ENCODE data around the gene TPPP3.
"Not testable (repeated sequence)": the region's sequence is repeated elsewhere in the genome, so short reads cannot be mapped to it uniquely, and the experiment has no call there.

The TPPP3 gene

GRCh38 chr16:67425580-67425979, 32.3 kb upstream of the TPPP3 start:
- no peak for DNase-seq

- DNase-seq = no peak
These were observed 31.8 kb upstream of the TPPP3 start for GRCh38 chr16:67425061-67425460.

DNA sequence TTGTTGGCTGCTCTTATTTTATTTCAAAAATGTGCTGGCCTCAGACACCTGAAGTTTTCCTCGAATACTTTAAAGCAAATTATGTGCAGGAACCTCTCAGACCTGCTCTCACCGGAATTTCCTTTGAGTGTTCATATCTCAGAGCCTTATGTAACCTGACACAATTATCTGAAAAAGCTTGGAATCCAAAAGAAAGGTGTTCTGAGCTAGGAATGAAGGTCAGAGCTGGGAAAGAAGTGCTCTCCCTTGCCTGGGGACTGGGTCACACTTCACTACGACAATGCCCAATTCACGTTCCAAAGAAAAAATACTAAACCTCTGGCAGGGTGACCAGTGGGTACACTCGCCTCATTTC, 30.9 kb upstream of the TPPP3 start:
- no peak for DNase-seq

DNA sequence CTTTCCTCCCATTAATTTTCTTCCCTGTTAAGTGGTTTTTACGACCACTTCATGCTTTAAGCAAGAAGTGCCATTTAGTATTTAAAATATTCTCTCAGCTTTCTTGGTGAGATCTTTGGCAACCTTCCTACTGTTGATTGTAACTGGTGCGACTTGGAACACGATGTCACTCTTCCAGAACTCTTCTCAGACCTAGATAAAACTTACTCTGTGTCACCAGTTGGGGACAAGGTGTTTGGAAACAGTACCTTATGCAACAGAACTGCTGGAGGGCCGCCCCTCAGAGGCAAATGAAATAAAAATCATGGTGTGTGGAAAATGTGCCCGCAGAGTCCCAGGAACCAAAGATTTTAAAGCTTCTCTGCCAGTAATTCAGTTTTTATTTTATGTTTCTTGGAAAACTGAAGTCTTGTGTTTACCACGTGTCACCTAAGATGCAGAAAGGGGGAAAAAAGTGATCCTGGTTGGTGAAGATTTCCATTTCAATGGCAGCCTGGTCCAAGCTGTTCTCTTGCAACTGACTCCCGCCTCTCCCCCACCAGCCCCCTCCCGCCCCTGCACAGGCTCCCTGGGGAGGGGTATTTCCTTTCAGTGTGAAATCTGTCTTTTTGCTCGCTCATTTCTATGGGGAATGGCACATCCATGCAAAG, 30.4 kb upstream of the TPPP3 start:
- no peak for DNase-seq

GRCh38 chr16:67423015-67423414, 29.7 kb upstream of the TPPP3 start:
- DNase-seq = no peak

GRCh38 chr16:67421030-67421429, 27.7 kb upstream of the TPPP3 start:
- no peak for DNase-seq

DNA sequence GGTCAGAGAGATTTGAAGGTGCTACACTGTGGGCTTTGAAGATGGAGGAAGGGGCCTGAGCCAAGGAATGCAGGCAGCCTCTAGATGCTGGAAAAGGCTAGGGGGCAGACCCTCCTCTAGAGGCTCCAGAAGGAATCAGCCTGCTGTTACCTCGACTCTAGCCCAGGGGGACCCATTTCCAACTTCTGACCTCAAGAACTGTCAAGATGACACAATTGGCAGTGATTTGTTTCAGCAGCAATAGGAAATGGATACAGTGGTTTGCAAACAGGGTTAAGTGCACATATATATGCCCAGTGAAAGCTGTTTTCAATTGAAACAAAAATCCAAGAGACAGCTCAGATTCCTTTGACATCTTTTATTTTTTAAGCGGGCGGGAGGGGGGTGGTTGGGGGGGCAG, 26.6 kb upstream of the TPPP3 start:
- DNase-seq = no peak

DNA sequence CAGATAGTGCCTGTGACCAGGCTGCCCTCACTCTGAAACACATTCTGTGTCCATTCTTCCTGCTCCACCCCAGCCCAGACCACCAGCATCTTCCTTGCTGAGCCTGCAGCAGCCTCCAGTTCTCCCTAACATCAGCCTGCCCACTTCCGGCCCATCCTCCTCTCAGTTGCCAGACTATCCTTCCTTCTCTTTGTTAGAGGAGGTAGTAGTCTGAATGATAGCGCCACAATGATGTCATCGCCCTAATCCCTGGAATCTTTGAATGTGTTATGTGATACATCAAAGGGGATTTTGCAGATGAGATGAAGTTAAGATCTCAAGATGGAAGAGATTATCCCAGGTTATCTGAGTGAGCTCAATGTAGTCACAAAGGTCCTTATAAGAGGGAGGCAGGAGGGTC, 26.2 kb upstream of the TPPP3 start:
- DNase-seq = no peak

DNA sequence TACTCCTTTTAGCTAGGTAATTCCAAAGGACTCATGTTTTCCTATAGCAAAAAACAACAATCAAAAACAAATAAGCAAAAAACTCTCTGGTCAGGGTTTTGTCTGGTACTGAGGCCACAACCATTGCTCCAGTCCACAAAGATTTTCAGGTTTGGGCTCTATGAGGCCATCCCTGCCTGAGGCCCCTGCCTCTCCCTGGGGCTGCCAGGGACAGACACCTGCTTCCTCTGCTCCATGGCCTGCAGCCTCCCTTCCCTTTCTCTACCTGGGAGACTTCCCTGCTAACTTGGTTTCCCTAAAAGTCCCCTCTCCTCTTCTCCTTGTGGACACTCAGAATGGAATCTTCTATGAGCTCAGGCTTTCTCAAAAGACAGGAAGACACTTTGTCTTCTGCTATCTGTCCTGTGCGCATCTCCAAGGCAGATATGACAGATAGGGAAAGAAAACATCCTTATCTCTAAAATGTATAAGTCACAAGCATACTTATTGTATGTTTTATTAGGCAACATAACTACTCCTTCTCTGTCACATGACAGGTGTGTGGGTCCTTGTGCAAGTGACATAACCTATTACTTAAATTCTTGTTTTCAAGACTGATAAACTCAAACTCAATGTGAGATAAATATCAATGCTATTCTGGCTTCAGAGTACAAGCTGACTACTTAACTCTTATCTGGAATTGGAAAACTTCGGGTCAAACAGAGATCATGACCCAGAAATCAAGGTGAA, 24.2 kb upstream of the TPPP3 start:
- no peak for DNase-seq

DNA sequence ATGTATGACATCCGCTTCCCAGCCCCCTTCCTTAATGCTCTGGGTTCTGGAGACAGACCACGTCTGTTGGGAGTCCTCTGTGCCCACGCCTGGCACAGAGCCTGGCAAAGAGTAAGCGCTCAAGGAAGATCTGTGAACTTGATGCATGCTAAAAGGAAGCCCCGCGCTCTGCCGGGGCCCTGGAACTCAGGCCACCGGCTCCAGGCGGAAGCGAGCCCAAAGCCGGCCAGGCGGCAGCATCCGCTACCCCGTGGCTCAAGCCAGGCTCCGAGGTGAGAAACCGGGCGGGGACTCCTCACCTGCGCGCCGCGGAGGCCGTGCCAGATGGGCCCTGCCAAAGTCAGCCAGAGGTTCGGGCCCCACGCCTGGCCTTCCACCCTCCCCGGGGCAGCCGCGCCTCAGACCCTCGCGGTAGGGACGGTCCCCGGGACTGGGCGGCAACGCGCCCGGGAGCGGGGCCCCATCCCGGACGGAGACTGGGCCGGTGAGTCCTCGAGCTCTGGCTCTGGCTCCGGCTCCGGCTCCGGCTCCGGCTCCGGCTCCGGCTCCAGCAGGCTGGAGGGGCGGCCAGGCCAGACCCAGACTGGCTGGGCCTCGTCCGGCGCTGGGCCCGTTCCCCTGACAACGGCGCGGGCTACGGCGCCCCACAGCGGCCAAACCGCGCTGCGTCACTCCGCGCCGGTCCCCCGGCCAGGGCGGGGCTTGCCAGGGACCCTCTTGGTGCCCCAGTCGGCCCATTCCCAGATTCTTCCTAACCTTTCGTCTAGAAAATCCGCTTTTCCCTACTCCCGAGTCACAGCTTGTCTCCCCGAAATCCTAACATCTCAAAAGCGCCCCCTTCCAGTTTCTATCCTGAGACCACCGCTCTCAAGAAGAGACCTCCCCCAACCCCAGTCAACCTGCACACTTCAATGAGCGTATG, 22.8 kb upstream of the TPPP3 start, which contains the start of gene ZDHHC1:
TSS of gene ZDHHC1 (minus strand) at position 606 of the 922 bp plus-strand sequence. CDS start 8,702 bp downstream, outside the sequence.
- no peak for DNase-seq

- DNase-seq = not testable (repeated sequence)
These were observed 22.1 kb upstream of the TPPP3 start for GRCh38 chr16:67415421-67415820.

DNA sequence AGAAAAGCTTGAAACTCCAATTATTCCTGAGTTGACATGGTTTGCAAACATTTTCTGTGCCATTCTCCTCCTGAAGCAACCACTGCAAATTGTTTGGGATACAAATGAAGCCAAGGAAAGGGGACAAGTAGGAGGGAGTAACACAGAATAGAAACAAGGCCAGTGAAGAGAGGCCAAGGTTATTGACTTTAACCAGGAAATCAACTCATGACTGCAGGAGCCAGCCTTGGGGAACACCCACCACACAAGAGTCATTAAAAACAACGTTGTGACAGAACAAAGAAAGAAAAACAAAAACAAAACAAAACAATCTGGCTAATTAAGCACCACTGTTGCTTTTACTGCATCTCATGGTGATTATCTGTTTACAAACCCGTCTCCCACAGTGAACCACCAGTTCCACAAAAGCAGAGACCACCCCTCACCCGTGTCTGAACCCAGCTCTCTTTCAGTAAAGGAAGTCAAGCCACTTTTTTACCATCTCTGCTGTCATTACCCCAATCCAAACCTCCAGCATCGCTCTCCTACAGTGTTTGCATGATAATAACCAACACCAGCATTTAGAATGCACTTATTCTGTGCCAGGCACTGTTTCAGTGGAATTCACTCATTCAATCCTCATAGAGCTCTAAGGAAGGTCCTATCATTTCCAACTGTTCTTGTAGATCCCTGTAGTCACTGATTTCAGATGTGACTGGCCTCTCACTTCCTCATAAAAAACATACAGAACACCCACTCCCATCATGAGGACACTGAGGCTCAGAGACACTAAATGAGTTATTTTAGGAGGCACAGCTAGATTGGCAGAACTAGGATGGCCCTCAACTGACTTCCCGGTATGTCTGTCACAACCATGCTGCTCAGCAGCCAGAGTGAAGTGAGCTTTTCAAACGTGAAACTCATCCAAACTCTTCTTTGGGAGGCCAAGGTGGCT, 20.9 kb upstream of the TPPP3 start:
- no peak for DNase-seq

DNA sequence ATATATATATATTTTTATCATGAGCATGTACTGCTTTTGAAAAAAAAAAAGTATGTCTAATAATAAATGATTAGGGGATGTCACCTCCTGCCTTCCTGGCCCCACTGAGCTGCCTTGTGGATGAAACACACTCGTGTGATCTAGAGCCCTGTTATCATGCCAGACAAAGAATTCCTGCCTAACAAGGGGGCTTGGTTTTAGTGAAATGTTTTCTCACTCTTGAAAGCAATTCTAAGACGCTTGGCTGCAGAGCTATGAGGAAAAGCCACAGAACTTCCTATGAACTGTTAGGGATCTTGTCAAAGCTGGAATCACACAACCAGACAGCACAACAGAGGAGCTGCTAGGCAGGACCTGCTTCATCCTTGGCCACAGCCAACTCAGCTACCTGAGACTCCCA, 19.0 kb upstream of the TPPP3 start:
- no peak for DNase-seq

DNA sequence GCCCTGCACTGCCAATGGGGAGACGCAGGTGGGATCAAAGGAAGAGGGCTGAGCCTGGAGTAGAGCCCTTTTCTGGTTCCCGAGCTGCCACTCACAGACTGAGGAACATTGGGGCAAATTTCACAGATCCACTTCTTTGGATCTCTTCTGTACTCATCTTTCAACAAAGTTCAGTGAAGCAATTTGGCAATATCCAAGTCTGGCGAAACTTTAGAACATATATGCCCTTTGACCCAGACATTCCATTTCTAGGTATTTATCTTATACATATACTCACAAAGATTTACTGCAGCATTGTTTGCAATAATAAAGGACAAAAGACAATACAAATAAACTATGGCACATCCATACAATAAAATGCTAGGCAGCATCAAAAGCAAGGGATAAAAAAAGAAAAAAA, 18.0 kb upstream of the TPPP3 start:
- DNase-seq = no peak

- no peak for DNase-seq
These were observed 16.3 kb upstream of the TPPP3 start for GRCh38 chr16:67409631-67410030.

GRCh38 chr16:67407788-67408452, 14.6 kb upstream of the TPPP3 start:
- DNase-seq = no peak

- DNase-seq = no peak
These were observed 14.0 kb upstream of the TPPP3 start for GRCh38 chr16:67407176-67407787.

DNA sequence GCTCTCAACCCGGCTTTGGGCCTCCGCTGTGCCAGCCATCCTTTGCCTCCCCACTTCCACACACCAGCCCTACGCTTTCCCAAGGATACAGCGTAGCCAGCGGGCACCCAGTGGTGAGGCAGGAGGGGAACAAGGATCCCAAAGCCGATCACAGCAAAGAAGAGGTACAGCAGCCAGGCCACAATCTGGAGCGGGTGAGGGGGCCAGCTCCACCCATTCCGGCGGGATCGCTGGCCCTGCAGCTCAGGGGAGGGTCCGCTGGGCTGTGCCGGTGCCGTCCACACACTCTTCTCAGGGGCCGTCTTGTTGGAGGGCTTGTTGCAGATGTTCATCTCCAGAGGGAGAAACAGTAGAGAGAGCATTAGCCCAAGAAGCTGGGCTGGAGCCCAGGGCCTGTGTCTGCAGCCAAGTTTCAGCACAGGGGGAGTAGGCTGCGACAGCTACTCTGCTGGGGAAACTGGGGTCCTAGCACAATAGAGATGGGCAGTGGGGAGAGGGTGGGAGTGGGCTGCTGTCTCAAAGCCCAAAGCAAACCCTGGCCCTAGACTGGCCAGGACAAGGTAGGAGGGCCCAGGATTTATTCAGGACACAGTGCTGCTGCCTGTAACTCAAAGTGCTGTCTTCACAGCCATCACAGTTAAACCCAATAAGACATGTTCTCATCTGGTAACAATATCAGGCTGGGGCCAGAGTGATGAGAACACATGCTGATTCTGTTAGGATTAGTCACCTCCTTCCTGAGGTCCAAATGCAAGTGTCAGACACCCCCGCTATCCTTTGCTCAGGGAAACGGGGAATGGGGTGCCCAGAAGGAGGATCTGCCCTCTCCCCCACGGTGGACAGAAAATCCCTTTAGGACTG, 13.0 kb upstream of the TPPP3 start:
- no peak for DNase-seq

- DNase-seq = no peak
These were observed 12.0 kb upstream of the TPPP3 start for GRCh38 chr16:67405336-67405735.

- no peak for DNase-seq
These were observed 11.5 kb upstream of the TPPP3 start for GRCh38 chr16:67404740-67405226.

All from CD4-positive, alpha-beta T cell treated with Interleukin-15 for 1 hour (primary cell).